Ovary (tissue), 3 donors: ENCODE results near the gene MORF4L1.

Experiments
- POLR2A ChIP-seq: fragments of 450-650 bp; IDR thresholded peaks from one replicate; pipeline ENCODE4 v1.6.1; 2017; ENCODE audit warnings: antibody characterized with exemption, mild to moderate bottlenecking, moderate library complexity
- TF ChIP-seq, protein P1 (sequence below), 3 donors: fragments of 450-650 bp in 2 of 3; fragments of 200-600 bp in 1 of 3; IDR thresholded peaks; one replicate each; pipeline versions ENCODE4 v1.5.1 to v1.8.0; 2016 to 2022; ENCODE audit warnings: antibody characterized with exemption in 3 of 3, mild to moderate bottlenecking in 1 of 3
- donor health status: DM: no; HTN: no; CAD: no.

GRCh38 chr15:78868366-78868765 lies 4.3 kb upstream of the MORF4L1 start:
- TF ChIP-seq POLR2A: no peak
- TF ChIP-seq, protein P1, sequence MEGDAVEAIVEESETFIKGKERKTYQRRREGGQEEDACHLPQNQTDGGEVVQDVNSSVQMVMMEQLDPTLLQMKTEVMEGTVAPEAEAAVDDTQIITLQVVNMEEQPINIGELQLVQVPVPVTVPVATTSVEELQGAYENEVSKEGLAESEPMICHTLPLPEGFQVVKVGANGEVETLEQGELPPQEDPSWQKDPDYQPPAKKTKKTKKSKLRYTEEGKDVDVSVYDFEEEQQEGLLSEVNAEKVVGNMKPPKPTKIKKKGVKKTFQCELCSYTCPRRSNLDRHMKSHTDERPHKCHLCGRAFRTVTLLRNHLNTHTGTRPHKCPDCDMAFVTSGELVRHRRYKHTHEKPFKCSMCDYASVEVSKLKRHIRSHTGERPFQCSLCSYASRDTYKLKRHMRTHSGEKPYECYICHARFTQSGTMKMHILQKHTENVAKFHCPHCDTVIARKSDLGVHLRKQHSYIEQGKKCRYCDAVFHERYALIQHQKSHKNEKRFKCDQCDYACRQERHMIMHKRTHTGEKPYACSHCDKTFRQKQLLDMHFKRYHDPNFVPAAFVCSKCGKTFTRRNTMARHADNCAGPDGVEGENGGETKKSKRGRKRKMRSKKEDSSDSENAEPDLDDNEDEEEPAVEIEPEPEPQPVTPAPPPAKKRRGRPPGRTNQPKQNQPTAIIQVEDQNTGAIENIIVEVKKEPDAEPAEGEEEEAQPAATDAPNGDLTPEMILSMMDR (IDR thresholded peaks at IDR 0.05): no peak
